HL-60 (cell line): ENCODE measurements around the gene NPSR1.

Experiments used
- DNase-seq, 2 experiments: peaks; one replicate each; pipeline ENCODE4 v3.0.0-alpha.2; 2010 to 2020; ENCODE audit warnings: low read depth in 1 of 2, low spot score in 1 of 2
- H3K27ac ChIP-seq: fragments of 250-450 bp; sonication (Bioruptor Pico); replicated peaks from 2 replicates; pipeline ENCODE4 v1.5.1; 2020; ENCODE audit warnings: mild to moderate bottlenecking, moderate library complexity
- H3K27me3 ChIP-seq: fragments of 250-450 bp; sonication (Bioruptor Pico); 2 replicates; pipeline ENCODE4 v1.5.1; 2021; ENCODE audit warnings: mild to moderate bottlenecking, moderate library complexity; ENCODE audit not compliant: insufficient read depth, poor library complexity, severe bottlenecking
- H3K4me3 ChIP-seq: replicated peaks from 2 replicates; pipeline ENCODE4 v1.5.1; 2011; ENCODE audit warnings: mild to moderate bottlenecking, control low read depth, low read length; ENCODE audit not compliant: insufficient read depth
- CTCF ChIP-seq: IDR thresholded peaks from one replicate; pipeline ENCODE4 v1.5.1; 2011; ENCODE audit warnings: low read length, control low read depth, inconsistent platforms; ENCODE audit not compliant: insufficient read depth
- GABPA ChIP-seq: IDR thresholded peaks from 2 replicates; pipeline ENCODE4 v1.6.1; 2012; ENCODE audit warnings: low read depth
- POLR2AphosphoS5 ChIP-seq: IDR thresholded peaks from 2 replicates; pipeline ENCODE4 v1.6.1; 2012; ENCODE audit warnings: low read depth
- REST ChIP-seq: IDR thresholded peaks from 2 replicates; pipeline ENCODE4 v1.6.1; 2012; ENCODE audit warnings: low read depth; ENCODE audit not compliant: insufficient replicate concordance
- SPI1 ChIP-seq: IDR thresholded peaks from 2 replicates; pipeline ENCODE4 v1.6.1; 2012; ENCODE audit warnings: low read depth, mild to moderate bottlenecking, borderline replicate concordance

The NPSR1 gene

GRCh38 chr7:34653787-34654186, 4.2 kb upstream of the NPSR1 start:
- TF ChIP-seq CTCF, result no peak
- no peak for TF ChIP-seq SPI1
- TF ChIP-seq POLR2AphosphoS5, result no peak
- no peak for TF ChIP-seq REST
- no peak for TF ChIP-seq GABPA
- Histone ChIP-seq H3K4me3 (no peak overlapping the region), H3K27ac (no peak overlapping the region), H3K27me3 (no peaks in the 10 kb centered on the region)
- DNase-seq, result no peak

GRCh38 chr7:34655384-34655783, 2.6 kb upstream of the NPSR1 start:
- DNase-seq, result no peak
- TF ChIP-seq SPI1 (no peak), GABPA (no peak), POLR2AphosphoS5 (no peak), REST (no peak), CTCF (no peak)
- H3K4me3 ChIP-seq, result no peak overlapping the region
- H3K27me3 ChIP-seq, result no peaks in the 10 kb centered on the region
- H3K27ac ChIP-seq, result no peak overlapping the region

GRCh38 chr7:34656041-34656440, 2.0 kb upstream of the NPSR1 start:
- H3K4me3 ChIP-seq, result no peak overlapping the region
- DNase-seq, result no peak
- no peaks in the 10 kb centered on the region for H3K27me3 ChIP-seq
- TF ChIP-seq POLR2AphosphoS5 (no peak), GABPA (no peak), SPI1 (no peak), CTCF (no peak), REST (no peak)
- no peak overlapping the region for H3K27ac ChIP-seq
